DND-41 (cell line): ENCODE measurements around the gene IGSF21.

ENCODE experiments used
- EZH2 ChIP-seq: IDR thresholded peaks from 3 replicates; pipeline ENCODE4 v1.6.1; 2012; ENCODE audit warnings: borderline replicate concordance, low read depth, mild to moderate bottlenecking, moderate library complexity, low read length, inconsistent platforms; ENCODE audit not compliant: severe bottlenecking
- TF ChIP-seq, protein P1 (sequence below): IDR thresholded peaks from 2 replicates; pipeline ENCODE4 v1.5.1; 2012; ENCODE audit warnings: borderline replicate concordance, low read length, moderate library complexity, mild to moderate bottlenecking; ENCODE audit not compliant: poor library complexity, severe bottlenecking; ENCODE audit errors: extremely low read depth

DNA sequence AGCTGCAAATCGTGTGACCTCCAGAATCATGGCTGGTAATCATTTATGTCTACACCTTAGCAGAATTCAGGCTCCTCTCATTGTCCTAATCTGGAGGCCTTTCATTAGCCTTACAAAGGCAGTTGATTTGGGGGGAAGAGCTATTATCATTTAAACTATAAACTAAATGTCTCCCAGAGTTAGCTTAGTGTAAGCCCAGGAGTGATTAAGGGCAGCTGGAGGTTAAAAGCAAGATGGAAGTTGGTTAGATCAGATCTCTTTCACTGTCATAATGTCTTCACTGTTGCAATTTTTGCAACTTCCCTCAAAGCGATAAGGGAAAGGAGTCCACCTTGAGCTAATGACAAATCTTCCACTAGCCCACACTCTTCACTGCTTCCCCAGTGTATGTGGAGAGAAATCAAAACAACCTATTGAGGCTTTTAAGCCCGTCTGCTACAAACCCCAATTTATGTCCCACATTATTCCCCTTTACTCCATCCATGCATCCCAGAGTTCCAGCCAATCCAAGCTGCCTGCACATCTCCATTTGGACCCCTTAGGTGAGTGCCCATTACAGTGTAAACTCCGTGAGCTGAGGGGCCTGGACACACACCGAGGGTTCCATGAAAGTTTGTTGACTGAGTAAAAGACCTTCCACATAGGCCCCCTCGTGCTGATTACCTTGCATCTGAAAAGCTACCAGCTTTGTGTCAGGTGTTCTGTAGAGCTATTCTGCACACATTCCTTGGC lies 311.7 kb downstream of the IGSF21 start:
- TF ChIP-seq, protein P1, sequence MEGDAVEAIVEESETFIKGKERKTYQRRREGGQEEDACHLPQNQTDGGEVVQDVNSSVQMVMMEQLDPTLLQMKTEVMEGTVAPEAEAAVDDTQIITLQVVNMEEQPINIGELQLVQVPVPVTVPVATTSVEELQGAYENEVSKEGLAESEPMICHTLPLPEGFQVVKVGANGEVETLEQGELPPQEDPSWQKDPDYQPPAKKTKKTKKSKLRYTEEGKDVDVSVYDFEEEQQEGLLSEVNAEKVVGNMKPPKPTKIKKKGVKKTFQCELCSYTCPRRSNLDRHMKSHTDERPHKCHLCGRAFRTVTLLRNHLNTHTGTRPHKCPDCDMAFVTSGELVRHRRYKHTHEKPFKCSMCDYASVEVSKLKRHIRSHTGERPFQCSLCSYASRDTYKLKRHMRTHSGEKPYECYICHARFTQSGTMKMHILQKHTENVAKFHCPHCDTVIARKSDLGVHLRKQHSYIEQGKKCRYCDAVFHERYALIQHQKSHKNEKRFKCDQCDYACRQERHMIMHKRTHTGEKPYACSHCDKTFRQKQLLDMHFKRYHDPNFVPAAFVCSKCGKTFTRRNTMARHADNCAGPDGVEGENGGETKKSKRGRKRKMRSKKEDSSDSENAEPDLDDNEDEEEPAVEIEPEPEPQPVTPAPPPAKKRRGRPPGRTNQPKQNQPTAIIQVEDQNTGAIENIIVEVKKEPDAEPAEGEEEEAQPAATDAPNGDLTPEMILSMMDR, result no peak
- no peak for TF ChIP-seq EZH2
